GM21423 (cell line): ENCODE results near the gene PSMF1.

ENCODE experiments used
- ATAC-seq: cut with Tn5 transposase; IDR thresholded peaks from one replicate; pipeline ENCODE4 v1.9.1; 2021; ENCODE audit warnings: mild to moderate bottlenecking, moderate library complexity; ENCODE audit not compliant: unreplicated experiment

PSMF1 gene

GRCh38 chr20:1187605-1188171, 69.3 kb downstream of the PSMF1 start:
- no peak for ATAC-seq

GRCh38 chr20:1188347-1188746, 69.9 kb downstream of the PSMF1 start:
- ATAC-seq: no peak

- no peak for ATAC-seq
Measured at GRCh38 chr20:1189827-1190226, 71.4 kb downstream of the PSMF1 start.

GRCh38 chr20:1190847-1191246, 72.4 kb downstream of the PSMF1 start:
- no peak for ATAC-seq

- ATAC-seq: no peak
Measured at GRCh38 chr20:1191299-1191698, 72.9 kb downstream of the PSMF1 start.

- no peak for ATAC-seq
Measured at GRCh38 chr20:1195226-1195625, 76.8 kb downstream of the PSMF1 start.

- ATAC-seq: no peak
Measured at GRCh38 chr20:1196634-1197033, 78.2 kb downstream of the PSMF1 start.

GRCh38 chr20:1197801-1198200, 79.4 kb downstream of the PSMF1 start:
- no peak for ATAC-seq

GRCh38 chr20:1198751-1199150, 80.3 kb downstream of the PSMF1 start:
- no peak for ATAC-seq

- no peak for ATAC-seq
Measured at GRCh38 chr20:1199212-1199873, 80.9 kb downstream of the PSMF1 start.

- no peak for ATAC-seq
Measured at GRCh38 chr20:1199964-1200363, 81.6 kb downstream of the PSMF1 start.

- no peak for ATAC-seq
Measured at GRCh38 chr20:1202762-1203504, 84.5 kb downstream of the PSMF1 start, which contains the start of gene C20orf202. Gene C20orf202, plus strand, starts transcription at chr20:1203454. Its CDS starts 132 bp downstream, at chr20:1203586.

- no peak for ATAC-seq
Measured at GRCh38 chr20:1203630-1204029, 85.2 kb downstream of the PSMF1 start.

- ATAC-seq: no peak
Measured at GRCh38 chr20:1204113-1204512, 85.7 kb downstream of the PSMF1 start.

GRCh38 chr20:1204576-1204975, 86.2 kb downstream of the PSMF1 start:
- ATAC-seq: no peak

- no peak for ATAC-seq
Measured at GRCh38 chr20:1205802-1206201, 87.4 kb downstream of the PSMF1 start.

GRCh38 chr20:1206366-1207148, 88.2 kb downstream of the PSMF1 start:
- ATAC-seq: no peak

- no peak for ATAC-seq
Measured at GRCh38 chr20:1207293-1207878, 89.0 kb downstream of the PSMF1 start.

GRCh38 chr20:1209447-1210387, 91.3 kb downstream of the PSMF1 start:
- no peak for ATAC-seq

- no peak for ATAC-seq
Measured at GRCh38 chr20:1210501-1210900, 92.1 kb downstream of the PSMF1 start.
